ENCODE data around the gene PAQR4.

GRCh38 chr16:2927010-2927646 lies 42.0 kb upstream of the PAQR4 start:
- TF ChIP-seq CTCF (IDR thresholded peaks at IDR 0.05), result peak; percentile 85 to 96 (median 92)
- TF ChIP-seq POLR2A (IDR thresholded peaks at IDR 0.05), result no peak
